Mammary epithelial cell (primary cell): ENCODE data around the gene RBMS3.

Source experiments
- EZH2 ChIP-seq: IDR thresholded peaks from 2 replicates; pipeline ENCODE4 v1.6.1; 2012; ENCODE audit warnings: low read length, inconsistent platforms, borderline replicate concordance
- TF ChIP-seq, protein P1 (sequence below), 2 donors: IDR thresholded peaks in 1 of 2; conservative IDR thresholded peaks in 1 of 2; 2 replicates each; pipeline ENCODE4 v1.5.1; 2011 to 2012; ENCODE audit warnings: inconsistent platforms in 2 of 2, low read length in 2 of 2, mild to moderate bottlenecking in 2 of 2, control low read depth in 1 of 2, low read depth in 1 of 2; ENCODE audit not compliant: insufficient read depth in 1 of 2; ENCODE audit errors: extremely low read depth in 1 of 2

DNA sequence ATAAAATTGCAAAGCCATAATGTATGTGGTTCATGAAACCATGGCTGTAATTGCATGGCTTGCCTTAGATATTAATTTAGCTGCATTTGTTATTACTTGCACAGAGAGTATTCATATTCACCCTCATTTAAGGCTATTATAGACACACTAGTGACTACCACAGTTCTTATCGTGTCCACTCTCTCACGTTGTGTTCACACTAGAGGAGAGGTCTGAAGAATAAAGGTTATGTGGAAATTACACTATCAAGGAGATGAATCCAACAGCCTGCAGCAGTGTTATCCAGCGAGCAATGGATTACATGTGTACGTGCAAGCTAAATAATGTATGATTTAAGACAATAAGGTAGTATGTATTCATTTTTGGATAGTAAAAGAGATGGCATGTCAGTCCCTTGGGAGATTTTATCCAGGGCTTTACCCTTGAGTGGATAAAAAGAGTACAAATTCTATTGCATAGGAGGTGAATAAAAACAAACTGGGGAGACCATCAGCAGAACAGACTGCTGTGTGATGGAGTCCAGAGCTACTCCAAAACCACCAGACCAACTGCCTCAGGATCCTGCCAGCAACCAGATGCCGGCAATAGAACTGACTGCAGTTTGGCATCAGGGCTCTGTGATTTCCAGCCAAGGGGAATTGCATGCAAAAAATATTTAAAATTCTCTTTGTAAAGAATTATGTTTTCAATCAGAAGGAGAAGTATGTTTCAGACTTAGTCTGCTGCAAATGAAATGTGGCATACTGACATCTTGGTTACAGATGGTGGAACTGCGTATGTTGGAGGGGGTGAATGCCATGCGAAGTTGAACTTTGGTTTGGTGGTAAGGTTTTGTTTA lies 146.6 kb downstream of the RBMS3 start:
- TF ChIP-seq, protein P1, sequence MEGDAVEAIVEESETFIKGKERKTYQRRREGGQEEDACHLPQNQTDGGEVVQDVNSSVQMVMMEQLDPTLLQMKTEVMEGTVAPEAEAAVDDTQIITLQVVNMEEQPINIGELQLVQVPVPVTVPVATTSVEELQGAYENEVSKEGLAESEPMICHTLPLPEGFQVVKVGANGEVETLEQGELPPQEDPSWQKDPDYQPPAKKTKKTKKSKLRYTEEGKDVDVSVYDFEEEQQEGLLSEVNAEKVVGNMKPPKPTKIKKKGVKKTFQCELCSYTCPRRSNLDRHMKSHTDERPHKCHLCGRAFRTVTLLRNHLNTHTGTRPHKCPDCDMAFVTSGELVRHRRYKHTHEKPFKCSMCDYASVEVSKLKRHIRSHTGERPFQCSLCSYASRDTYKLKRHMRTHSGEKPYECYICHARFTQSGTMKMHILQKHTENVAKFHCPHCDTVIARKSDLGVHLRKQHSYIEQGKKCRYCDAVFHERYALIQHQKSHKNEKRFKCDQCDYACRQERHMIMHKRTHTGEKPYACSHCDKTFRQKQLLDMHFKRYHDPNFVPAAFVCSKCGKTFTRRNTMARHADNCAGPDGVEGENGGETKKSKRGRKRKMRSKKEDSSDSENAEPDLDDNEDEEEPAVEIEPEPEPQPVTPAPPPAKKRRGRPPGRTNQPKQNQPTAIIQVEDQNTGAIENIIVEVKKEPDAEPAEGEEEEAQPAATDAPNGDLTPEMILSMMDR (conservative IDR thresholded peaks at IDR 0.05 in 1 of 2, IDR thresholded peaks at IDR 0.05 in 1 of 2; ENCODE audit: extremely low read depth in 1 of 2, insufficient read depth in 1 of 2, low read depth in 1 of 2, low read length in 2 of 2), result no peak
- no peak for TF ChIP-seq EZH2
